Endothelial cell of umbilical vein (primary cell): ENCODE data around the gene TRNP1.

ENCODE experiments used
- CTCF ChIP-seq, 2 donors: IDR thresholded peaks; 1 replicate in 1 of 2; 2 replicates in 1 of 2; pipeline ENCODE4 v1.5.1; 2011; ENCODE audit warnings: low read length in 2 of 2, mild to moderate bottlenecking in 2 of 2, moderate library complexity in 2 of 2, control low read depth in 1 of 2, inconsistent platforms in 1 of 2, low read depth in 1 of 2; ENCODE audit not compliant: insufficient read depth in 1 of 2; ENCODE audit errors: extremely low read depth in 1 of 2
- EZH2 ChIP-seq: IDR thresholded peaks from 2 replicates; pipeline ENCODE4 v1.6.1; 2012; ENCODE audit warnings: borderline replicate concordance, low read depth, mild to moderate bottlenecking, moderate library complexity, low read length, inconsistent platforms; ENCODE audit not compliant: severe bottlenecking
- MAX ChIP-seq: IDR thresholded peaks from 2 replicates; pipeline ENCODE4 v1.6.1; 2011; ENCODE audit not compliant: insufficient read depth, insufficient read length
- POLR2A ChIP-seq: IDR thresholded peaks from 2 replicates; pipeline ENCODE4 v1.6.1; 2012; ENCODE audit warnings: low read depth, mild to moderate bottlenecking, control low read depth, low read length
- POLR2AphosphoS5 ChIP-seq: IDR thresholded peaks from 2 replicates; pipeline ENCODE4 v1.6.1; 2012; ENCODE audit warnings: low read depth, mild to moderate bottlenecking, control low read depth, low read length, moderate library complexity; ENCODE audit not compliant: insufficient read depth

DNA sequence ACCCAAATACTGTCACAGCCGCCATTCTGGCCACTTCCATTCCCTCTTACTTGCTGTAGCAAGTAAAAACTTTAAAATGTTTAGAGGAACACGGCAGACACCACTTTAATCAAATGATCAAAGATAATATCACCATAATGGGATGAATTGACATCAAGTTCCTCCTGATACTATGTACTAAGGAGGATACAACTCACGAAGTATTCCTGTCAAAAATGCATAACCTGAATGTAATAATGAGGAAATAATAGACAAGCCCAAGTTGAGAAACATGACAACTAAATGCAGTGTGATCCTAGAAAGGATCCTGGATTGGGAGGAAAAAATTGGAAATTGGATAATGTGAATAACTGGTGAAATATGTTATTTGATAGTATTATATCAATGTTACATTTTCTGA lies 37.2 kb upstream of the TRNP1 start:
- TF ChIP-seq MAX (no peak), POLR2AphosphoS5 (no peak), CTCF (IDR thresholded peaks at IDR 0.05; ENCODE audit: extremely low read depth in 1 of 2, insufficient read depth in 1 of 2, low read depth in 1 of 2, low read length in 2 of 2) (no peak), EZH2 (no peak), POLR2A (no peak)
